GM23338 (cell line): ENCODE results near the gene NR2C2AP. TPM values are rescaled to one million over a fixed set of nuclear protein-coding genes. Genes with fewer than 3 reads are reported as not detected.

Source experiments
- ATAC-seq: fragments of 200-7000 bp; cut with Tn5 transposase; 3 replicates; pipeline ENCODE4 v1.9.1; 2020
- DNase-seq: peaks from one replicate; pipeline ENCODE4 v3.0.0-alpha.2; 2015; ENCODE audit warnings: low spot score
- H2AFZ ChIP-seq: fragments of 200-600 bp; sonication (generic); 2 replicates; pipeline ENCODE4 v1.8.0; 2016; ENCODE audit warnings: antibody characterized with exemption, mild to moderate bottlenecking, moderate library complexity
- H3F3A ChIP-seq: fragments of 200-600 bp; sonication (generic); replicated peaks from 2 replicates; pipeline ENCODE4 v1.8.0; 2017; ENCODE audit warnings: antibody characterized with exemption, mixed run types, low read depth
- H3K27ac ChIP-seq: fragments of 200-600 bp; sonication (generic); 2 replicates; pipeline ENCODE4 v1.6.1; 2016; ENCODE audit warnings: low read depth
- H3K27me3 ChIP-seq: fragments of 200-600 bp; sonication (generic); 2 replicates; pipeline ENCODE4 v1.8.0; 2016; ENCODE audit warnings: mild to moderate bottlenecking, mixed run types, moderate library complexity; ENCODE audit not compliant: insufficient read depth
- H3K36me3 ChIP-seq: fragments of 200-600 bp; sonication (generic); 2 replicates; pipeline ENCODE4 v1.8.0; 2016; ENCODE audit warnings: mild to moderate bottlenecking; ENCODE audit not compliant: insufficient read depth
- H3K4me1 ChIP-seq: fragments of 200-600 bp; sonication (generic); 2 replicates; pipeline ENCODE4 v1.8.0; 2016; ENCODE audit warnings: mild to moderate bottlenecking, moderate library complexity; ENCODE audit not compliant: insufficient read depth
- H3K4me2 ChIP-seq: fragments of 200-600 bp; sonication (generic); 2 replicates; pipeline ENCODE4 v1.7.1; 2017; ENCODE audit warnings: mixed run types
- H3K4me3 ChIP-seq: fragments of 200-600 bp; sonication (generic); 2 replicates; pipeline ENCODE4 v1.6.1; 2016; ENCODE audit warnings: mixed run types
- H3K79me2 ChIP-seq: fragments of 200-600 bp; sonication (generic); replicated peaks from 2 replicates; pipeline ENCODE4 v1.8.0; 2017; ENCODE audit warnings: mild to moderate bottlenecking; ENCODE audit not compliant: insufficient read depth
- H3K9me2 ChIP-seq: fragments of 200-600 bp; sonication (generic); 2 replicates; pipeline ENCODE4 v1.8.0; 2017; ENCODE audit not compliant: insufficient read depth
- H4K20me1 ChIP-seq: fragments of 200-600 bp; sonication (generic); replicated peaks from 2 replicates; pipeline ENCODE4 v1.8.0; 2017; ENCODE audit warnings: mild to moderate bottlenecking; ENCODE audit not compliant: insufficient read depth
- H3K27ac Mint-ChIP-seq: 2 replicates; pipeline ENCODE4 v1.8.0; 2020; ENCODE audit warnings: inconsistent platforms, mild to moderate bottlenecking, moderate library complexity, mixed read lengths
- H3K27me3 Mint-ChIP-seq: 3 replicates; pipeline ENCODE4 v1.8.0; 2022; ENCODE audit warnings: low read depth, mild to moderate bottlenecking, moderate library complexity, mixed read lengths, inconsistent platforms; ENCODE audit not compliant: insufficient read depth, poor library complexity
- H3K36me3 Mint-ChIP-seq: 3 replicates; pipeline ENCODE4 v1.8.0; 2021; ENCODE audit warnings: low read depth, mild to moderate bottlenecking, inconsistent platforms, moderate library complexity, mixed read lengths
- H3K4me1 Mint-ChIP-seq: 3 replicates; pipeline ENCODE4 v1.8.0; 2020; ENCODE audit warnings: mild to moderate bottlenecking, inconsistent platforms, mixed read lengths
- H3K4me3 Mint-ChIP-seq: 3 replicates; pipeline ENCODE4 v1.8.0; 2021; ENCODE audit warnings: moderate library complexity, mild to moderate bottlenecking, inconsistent platforms, mixed read lengths
- H3K9me3 Mint-ChIP-seq: 3 replicates; pipeline ENCODE4 v1.8.0; 2020; ENCODE audit warnings: moderate library complexity, mild to moderate bottlenecking, inconsistent platforms, mixed read lengths
- CREB1 ChIP-seq: fragments of 250-450 bp; sonication (Bioruptor Pico); IDR thresholded peaks from 2 replicates; pipeline ENCODE4 v1.5.0; 2020; ENCODE audit warnings: low read depth, mild to moderate bottlenecking, moderate library complexity
- ETS1 ChIP-seq: IDR thresholded peaks from 2 replicates; pipeline ENCODE4 v1.6.1; 2016; ENCODE audit warnings: antibody characterized with exemption
- EZH2 ChIP-seq: fragments of 200-600 bp; sonication (generic); IDR thresholded peaks from one replicate; pipeline ENCODE4 v1.8.0; 2017; ENCODE audit warnings: antibody characterized with exemption, mild to moderate bottlenecking, low read depth; ENCODE audit not compliant: unreplicated experiment
- EZH2phosphoT487 ChIP-seq: fragments of 200-600 bp; sonication (generic); IDR thresholded peaks from one replicate; pipeline ENCODE4 v1.8.1; 2018; ENCODE audit warnings: antibody characterized with exemption; ENCODE audit not compliant: unreplicated experiment
- JUNB ChIP-seq: IDR thresholded peaks from one replicate; pipeline ENCODE4 v1.6.1; 2016; ENCODE audit warnings: antibody characterized with exemption; ENCODE audit not compliant: unreplicated experiment
- NANOG ChIP-seq: IDR thresholded peaks from 2 replicates; pipeline ENCODE4 v1.6.1; 2016; ENCODE audit warnings: antibody characterized with exemption, borderline replicate concordance
- POLR2AphosphoS5 ChIP-seq: IDR thresholded peaks from 2 replicates; pipeline ENCODE4 v1.6.1; 2016; ENCODE audit warnings: antibody characterized with exemption, low read depth
- STAT1 ChIP-seq: IDR thresholded peaks from one replicate; pipeline ENCODE4 v1.6.1; 2016; ENCODE audit warnings: antibody characterized with exemption; ENCODE audit not compliant: unreplicated experiment
- ZNF114 ChIP-seq: fragments of 250-450 bp; sonication (Bioruptor Pico); IDR thresholded peaks from 2 replicates; pipeline ENCODE4 v1.5.0; 2020; ENCODE audit warnings: mild to moderate bottlenecking, moderate library complexity
- ZNF331 ChIP-seq: fragments of 250-450 bp; sonication (Bioruptor Pico); IDR thresholded peaks from 2 replicates; pipeline ENCODE4 v1.5.0; 2020; ENCODE audit warnings: low read depth, mild to moderate bottlenecking, moderate library complexity
- polyA plus RNA-seq: library from polyadenylated mRNA; unstranded; fragments of >200 nt; fragmentation: Nextera tagmentation; extraction: Ambion mirVana; gene quantifications from 2 replicates; pipeline ENCODE4 v1.2.1, GENCODE V29; 2016
- total RNA-seq: library from RNA; depleted of rRNA; stranded (reverse); fragments of >200 nt; shearing (Covaris generic); gene quantifications from 2 replicates; pipeline ENCODE4 v1.2.3, GENCODE V29; 2014
- TF ChIP-seq, protein P1 (sequence below): fragments of 250-450 bp; sonication (Bioruptor Pico); IDR thresholded peaks from 2 replicates; pipeline ENCODE4 v1.5.0; 2020; ENCODE audit warnings: mild to moderate bottlenecking, moderate library complexity
- TF ChIP-seq, protein P2 (sequence below), 2 experiments: fragments of 200-600 bp in 1 of 2; sonication (generic) in 1 of 2; conservative IDR thresholded peaks; 2 replicates each; pipeline versions ENCODE4 v1.5.1 to v1.6.1; 2016 to 2017; ENCODE audit warnings: antibody characterized with exemption in 2 of 2, low read depth in 2 of 2, mild to moderate bottlenecking in 2 of 2, moderate library complexity in 1 of 2
- TF ChIP-seq, protein P3 (sequence below): IDR thresholded peaks from one replicate; pipeline ENCODE4 v1.6.1; 2018; ENCODE audit warnings: antibody characterized with exemption; ENCODE audit not compliant: unreplicated experiment

Gene NR2C2AP
- total and polyA plus RNA-seq, 2 experiments from 2014 or later = 14.4 to 25.7 TPM

- Histone ChIP-seq H3K4me2 (no peak overlapping the region), H3F3A (peaks cover 12% of the 10 kb centered on the region), H2AFZ (no peak overlapping the region), H3K79me2 (no peaks in the 10 kb centered on the region), H3K4me3 (no peak overlapping the region), H3K4me1 (peaks cover 5% of the 10 kb centered on the region; the same call in 1 of the 2 replicates), H3K27ac (no peak overlapping the region), H3K27me3 (peaks cover 15% of the 10 kb centered on the region), H3K36me3 (no peaks in the 10 kb centered on the region), H4K20me1 (no peaks in the 10 kb centered on the region), H3K9me2 (no peaks in the 10 kb centered on the region)
- no peaks in the 10 kb centered on the region for H3K36me3 Mint-ChIP-seq
- H3K4me3 Mint-ChIP-seq = no peak overlapping the region
- ATAC-seq (no peak), DNase-seq (no peak)
- H3K27me3 Mint-ChIP-seq = peaks cover 22% of the 10 kb centered on the region
- H3K27ac Mint-ChIP-seq = no peak overlapping the region
- peaks cover 3% of the 10 kb centered on the region for H3K4me1 Mint-ChIP-seq
- peaks cover 3% of the 10 kb centered on the region; the same call in 2 of the 3 replicates for H3K9me3 Mint-ChIP-seq
- TF ChIP-seq, protein P1, sequence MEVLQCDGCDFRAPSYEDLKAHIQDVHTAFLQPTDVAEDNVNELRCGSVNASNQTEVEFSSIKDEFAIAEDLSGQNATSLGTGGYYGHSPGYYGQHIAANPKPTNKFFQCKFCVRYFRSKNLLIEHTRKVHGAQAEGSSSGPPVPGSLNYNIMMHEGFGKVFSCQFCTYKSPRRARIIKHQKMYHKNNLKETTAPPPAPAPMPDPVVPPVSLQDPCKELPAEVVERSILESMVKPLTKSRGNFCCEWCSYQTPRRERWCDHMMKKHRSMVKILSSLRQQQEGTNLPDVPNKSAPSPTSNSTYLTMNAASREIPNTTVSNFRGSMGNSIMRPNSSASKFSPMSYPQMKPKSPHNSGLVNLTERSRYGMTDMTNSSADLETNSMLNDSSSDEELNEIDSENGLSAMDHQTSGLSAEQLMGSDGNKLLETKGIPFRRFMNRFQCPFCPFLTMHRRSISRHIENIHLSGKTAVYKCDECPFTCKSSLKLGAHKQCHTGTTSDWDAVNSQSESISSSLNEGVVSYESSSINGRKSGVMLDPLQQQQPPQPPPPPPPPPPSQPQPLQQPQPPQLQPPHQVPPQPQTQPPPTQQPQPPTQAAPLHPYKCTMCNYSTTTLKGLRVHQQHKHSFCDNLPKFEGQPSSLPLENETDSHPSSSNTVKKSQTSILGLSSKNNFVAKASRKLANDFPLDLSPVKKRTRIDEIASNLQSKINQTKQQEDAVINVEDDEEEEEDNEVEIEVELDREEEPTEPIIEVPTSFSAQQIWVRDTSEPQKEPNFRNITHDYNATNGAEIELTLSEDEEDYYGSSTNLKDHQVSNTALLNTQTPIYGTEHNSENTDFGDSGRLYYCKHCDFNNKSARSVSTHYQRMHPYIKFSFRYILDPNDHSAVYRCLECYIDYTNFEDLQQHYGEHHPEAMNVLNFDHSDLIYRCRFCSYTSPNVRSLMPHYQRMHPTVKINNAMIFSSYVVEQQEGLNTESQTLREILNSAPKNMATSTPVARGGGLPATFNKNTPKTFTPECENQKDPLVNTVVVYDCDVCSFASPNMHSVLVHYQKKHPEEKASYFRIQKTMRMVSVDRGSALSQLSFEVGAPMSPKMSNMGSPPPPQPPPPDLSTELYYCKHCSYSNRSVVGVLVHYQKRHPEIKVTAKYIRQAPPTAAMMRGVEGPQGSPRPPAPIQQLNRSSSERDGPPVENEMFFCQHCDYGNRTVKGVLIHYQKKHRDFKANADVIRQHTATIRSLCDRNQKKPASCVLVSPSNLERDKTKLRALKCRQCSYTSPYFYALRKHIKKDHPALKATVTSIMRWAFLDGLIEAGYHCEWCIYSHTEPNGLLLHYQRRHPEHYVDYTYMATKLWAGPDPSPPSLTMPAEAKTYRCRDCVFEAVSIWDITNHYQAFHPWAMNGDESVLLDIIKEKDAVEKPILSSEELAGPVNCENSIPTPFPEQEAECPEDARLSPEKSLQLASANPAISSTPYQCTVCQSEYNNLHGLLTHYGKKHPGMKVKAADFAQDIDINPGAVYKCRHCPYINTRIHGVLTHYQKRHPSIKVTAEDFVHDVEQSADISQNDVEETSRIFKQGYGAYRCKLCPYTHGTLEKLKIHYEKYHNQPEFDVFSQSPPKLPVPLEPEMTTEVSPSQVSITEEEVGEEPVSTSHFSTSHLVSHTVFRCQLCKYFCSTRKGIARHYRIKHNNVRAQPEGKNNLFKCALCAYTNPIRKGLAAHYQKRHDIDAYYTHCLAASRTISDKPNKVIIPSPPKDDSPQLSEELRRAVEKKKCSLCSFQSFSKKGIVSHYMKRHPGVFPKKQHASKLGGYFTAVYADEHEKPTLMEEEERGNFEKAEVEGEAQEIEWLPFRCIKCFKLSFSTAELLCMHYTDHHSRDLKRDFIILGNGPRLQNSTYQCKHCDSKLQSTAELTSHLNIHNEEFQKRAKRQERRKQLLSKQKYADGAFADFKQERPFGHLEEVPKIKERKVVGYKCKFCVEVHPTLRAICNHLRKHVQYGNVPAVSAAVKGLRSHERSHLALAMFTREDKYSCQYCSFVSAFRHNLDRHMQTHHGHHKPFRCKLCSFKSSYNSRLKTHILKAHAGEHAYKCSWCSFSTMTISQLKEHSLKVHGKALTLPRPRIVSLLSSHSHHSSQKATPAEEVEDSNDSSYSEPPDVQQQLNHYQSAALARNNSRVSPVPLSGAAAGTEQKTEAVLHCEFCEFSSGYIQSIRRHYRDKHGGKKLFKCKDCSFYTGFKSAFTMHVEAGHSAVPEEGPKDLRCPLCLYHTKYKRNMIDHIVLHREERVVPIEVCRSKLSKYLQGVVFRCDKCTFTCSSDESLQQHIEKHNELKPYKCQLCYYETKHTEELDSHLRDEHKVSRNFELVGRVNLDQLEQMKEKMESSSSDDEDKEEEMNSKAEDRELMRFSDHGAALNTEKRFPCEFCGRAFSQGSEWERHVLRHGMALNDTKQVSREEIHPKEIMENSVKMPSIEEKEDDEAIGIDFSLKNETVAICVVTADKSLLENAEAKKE (CRISPR knock-in tag) = no peak
- no peak for TF ChIP-seq JUNB
- TF ChIP-seq, protein P2, sequence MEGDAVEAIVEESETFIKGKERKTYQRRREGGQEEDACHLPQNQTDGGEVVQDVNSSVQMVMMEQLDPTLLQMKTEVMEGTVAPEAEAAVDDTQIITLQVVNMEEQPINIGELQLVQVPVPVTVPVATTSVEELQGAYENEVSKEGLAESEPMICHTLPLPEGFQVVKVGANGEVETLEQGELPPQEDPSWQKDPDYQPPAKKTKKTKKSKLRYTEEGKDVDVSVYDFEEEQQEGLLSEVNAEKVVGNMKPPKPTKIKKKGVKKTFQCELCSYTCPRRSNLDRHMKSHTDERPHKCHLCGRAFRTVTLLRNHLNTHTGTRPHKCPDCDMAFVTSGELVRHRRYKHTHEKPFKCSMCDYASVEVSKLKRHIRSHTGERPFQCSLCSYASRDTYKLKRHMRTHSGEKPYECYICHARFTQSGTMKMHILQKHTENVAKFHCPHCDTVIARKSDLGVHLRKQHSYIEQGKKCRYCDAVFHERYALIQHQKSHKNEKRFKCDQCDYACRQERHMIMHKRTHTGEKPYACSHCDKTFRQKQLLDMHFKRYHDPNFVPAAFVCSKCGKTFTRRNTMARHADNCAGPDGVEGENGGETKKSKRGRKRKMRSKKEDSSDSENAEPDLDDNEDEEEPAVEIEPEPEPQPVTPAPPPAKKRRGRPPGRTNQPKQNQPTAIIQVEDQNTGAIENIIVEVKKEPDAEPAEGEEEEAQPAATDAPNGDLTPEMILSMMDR (conservative IDR thresholded peaks at IDR 0.05; ENCODE audit: low read depth in 2 of 2) = no peak
- no peak for TF ChIP-seq ZNF114 (CRISPR knock-in tag)
- TF ChIP-seq POLR2AphosphoS5 = no peak
- TF ChIP-seq ZNF331 (CRISPR knock-in tag) = no peak
- no peak for TF ChIP-seq STAT1
- no peak for TF ChIP-seq ETS1
- no peak for TF ChIP-seq CREB1 (CRISPR knock-in tag)
- TF ChIP-seq EZH2 = no peak
- TF ChIP-seq, protein P3, sequence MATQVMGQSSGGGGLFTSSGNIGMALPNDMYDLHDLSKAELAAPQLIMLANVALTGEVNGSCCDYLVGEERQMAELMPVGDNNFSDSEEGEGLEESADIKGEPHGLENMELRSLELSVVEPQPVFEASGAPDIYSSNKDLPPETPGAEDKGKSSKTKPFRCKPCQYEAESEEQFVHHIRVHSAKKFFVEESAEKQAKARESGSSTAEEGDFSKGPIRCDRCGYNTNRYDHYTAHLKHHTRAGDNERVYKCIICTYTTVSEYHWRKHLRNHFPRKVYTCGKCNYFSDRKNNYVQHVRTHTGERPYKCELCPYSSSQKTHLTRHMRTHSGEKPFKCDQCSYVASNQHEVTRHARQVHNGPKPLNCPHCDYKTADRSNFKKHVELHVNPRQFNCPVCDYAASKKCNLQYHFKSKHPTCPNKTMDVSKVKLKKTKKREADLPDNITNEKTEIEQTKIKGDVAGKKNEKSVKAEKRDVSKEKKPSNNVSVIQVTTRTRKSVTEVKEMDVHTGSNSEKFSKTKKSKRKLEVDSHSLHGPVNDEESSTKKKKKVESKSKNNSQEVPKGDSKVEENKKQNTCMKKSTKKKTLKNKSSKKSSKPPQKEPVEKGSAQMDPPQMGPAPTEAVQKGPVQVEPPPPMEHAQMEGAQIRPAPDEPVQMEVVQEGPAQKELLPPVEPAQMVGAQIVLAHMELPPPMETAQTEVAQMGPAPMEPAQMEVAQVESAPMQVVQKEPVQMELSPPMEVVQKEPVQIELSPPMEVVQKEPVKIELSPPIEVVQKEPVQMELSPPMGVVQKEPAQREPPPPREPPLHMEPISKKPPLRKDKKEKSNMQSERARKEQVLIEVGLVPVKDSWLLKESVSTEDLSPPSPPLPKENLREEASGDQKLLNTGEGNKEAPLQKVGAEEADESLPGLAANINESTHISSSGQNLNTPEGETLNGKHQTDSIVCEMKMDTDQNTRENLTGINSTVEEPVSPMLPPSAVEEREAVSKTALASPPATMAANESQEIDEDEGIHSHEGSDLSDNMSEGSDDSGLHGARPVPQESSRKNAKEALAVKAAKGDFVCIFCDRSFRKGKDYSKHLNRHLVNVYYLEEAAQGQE = no peak
- TF ChIP-seq EZH2phosphoT487 = no peak
- no peak for TF ChIP-seq NANOG
These were observed 20.4 kb upstream of the NR2C2AP start for GRCh38 chr19:19223636-19224035.
